Thymus (tissue), 11 donors: ENCODE measurements around the gene ADAMTS2. TPM values are rescaled to one million over a fixed set of nuclear protein-coding genes. Genes with fewer than 3 reads are reported as not detected.

Source experiments
- DNase-seq, 9 donors: peaks; one replicate each; pipeline ENCODE4 v3.0.0-alpha.2; 2013; ENCODE audit warnings: low spot score in 9 of 9, low read depth in 6 of 9, missing footprints in 1 of 9
- H3K27ac ChIP-seq, 2 donors: one replicate each; pipeline ENCODE4 v1.5.1; 2013; ENCODE audit warnings: control low read depth in 1 of 2, low read depth in 1 of 2, low read length in 1 of 2, mild to moderate bottlenecking in 1 of 2, moderate library complexity in 1 of 2
- H3K27me3 ChIP-seq, 2 donors: one replicate each; pipeline ENCODE4 v1.5.1; 2013; ENCODE audit warnings: low read length in 1 of 2; ENCODE audit not compliant: control insufficient read depth in 2 of 2, insufficient read depth in 1 of 2
- H3K36me3 ChIP-seq, 2 donors: one replicate each; pipeline ENCODE4 v1.5.1; 2013; ENCODE audit warnings: low read length in 1 of 2, mild to moderate bottlenecking in 1 of 2, moderate library complexity in 1 of 2; ENCODE audit not compliant: control insufficient read depth in 2 of 2, insufficient read depth in 2 of 2
- H3K4me1 ChIP-seq, 2 donors: one replicate each; pipeline ENCODE4 v1.5.1; 2013; ENCODE audit warnings: low read length in 2 of 2; ENCODE audit not compliant: control insufficient read depth in 2 of 2, insufficient read depth in 2 of 2
- H3K4me3 ChIP-seq, 2 donors: one replicate each; pipeline ENCODE4 v1.5.1; 2013; ENCODE audit warnings: low read length in 2 of 2, control low read depth in 1 of 2, mild to moderate bottlenecking in 1 of 2
- H3K9me3 ChIP-seq, 2 donors: one replicate each; pipeline ENCODE4 v1.5.1; 2013; ENCODE audit warnings: low read length in 1 of 2, mild to moderate bottlenecking in 1 of 2; ENCODE audit not compliant: control insufficient read depth in 2 of 2, insufficient read depth in 1 of 2
- WGBS: extraction: QIAGEN DNeasy Blood & Tissue Kit; methylation state at CpG from one replicate; pipeline ENCODE4 v1.1.7; 2013; 5-methylcytosine and 5-hydroxymethylcytosine counted together
- polyA plus RNA-seq: library from polyadenylated mRNA; stranded (reverse); fragments of 200-250 nt; gene quantifications from one replicate; pipeline ENCODE4 v1.2.3, GENCODE V29; 2013
- total RNA-seq: library from RNA; stranded (reverse); fragments of 120-200 nt; gene quantifications from one replicate; pipeline ENCODE4 v1.2.4, GENCODE V29; 2013
- donor health status: healthy.

ADAMTS2 gene
- total and polyA plus RNA-seq, 2 donors = 1.3 to 1.4 TPM

DNA sequence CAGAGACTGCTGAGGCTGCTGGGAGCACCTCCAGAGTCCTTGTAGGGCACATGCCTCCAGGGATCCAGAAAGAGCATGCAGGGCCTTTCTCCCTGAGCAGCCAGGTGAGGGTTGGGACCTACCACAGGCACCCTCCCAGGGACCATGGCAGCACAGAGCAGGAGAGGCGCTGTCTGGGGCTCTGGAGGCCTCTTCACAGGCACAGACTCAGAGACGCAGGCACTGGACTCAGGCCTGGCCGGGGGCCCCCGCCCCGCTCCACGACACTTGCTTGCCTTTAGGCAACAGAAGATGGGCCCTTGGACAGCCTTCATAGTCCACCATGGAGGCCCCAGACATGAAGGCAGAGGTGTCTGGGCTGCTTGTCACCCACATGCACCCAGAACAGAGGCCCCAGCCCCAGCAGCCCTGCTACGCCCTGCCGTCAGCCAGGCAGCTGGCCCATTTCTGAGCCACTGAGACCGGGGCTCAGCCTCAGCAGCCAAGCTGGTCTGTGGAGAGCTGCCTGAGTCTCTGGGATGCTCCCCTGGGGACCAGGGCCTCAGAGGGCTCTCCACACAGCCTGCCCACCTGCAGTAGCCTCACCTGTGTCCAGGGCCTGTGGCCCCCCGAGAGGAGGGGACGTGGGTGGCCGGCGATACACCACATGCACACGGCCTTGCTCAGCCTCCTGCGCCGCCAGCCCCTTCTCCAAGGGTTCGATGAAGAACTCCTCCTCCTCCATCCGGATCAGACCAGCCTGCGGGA lies 72.8 kb downstream of the ADAMTS2 start:
- H3K36me3 ChIP-seq = no peaks in the 10 kb centered on the region
- H3K4me3 ChIP-seq = no peak overlapping the region
- WGBS = 97% methylated on average over 19 of the region's 19 CpGs
- H3K4me1 ChIP-seq = no peaks in the 10 kb centered on the region
- no peaks in the 10 kb centered on the region for H3K27me3 ChIP-seq
- no peaks in the 10 kb centered on the region for H3K9me3 ChIP-seq
- H3K27ac ChIP-seq = no peak overlapping the region
- DNase-seq = no peak

DNA sequence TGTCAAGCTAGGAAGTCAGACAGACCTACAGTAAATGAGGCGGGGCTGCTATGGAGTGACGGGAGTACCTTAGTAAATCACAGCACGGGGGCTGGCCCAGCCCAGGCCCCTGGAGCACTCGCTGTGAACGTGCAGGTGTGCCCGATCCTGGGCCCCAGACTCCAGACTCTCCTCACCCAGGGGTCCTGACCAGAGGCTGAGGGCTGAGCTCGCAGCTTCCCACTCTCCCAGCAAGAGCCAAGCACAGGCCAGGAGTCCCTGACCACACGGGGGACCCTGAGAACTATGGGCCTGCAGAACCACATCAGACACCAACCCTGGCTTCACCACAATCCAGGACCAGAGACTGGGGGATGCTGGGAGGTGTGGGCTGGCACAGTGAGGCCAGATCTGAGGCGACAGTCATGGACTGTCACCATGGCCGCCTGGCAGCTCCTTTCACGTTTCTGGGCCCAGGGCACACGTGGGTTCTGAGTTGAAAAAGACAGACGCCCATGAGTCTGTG lies 73.4 kb downstream of the ADAMTS2 start:
- Histone ChIP-seq H3K27ac (no peak overlapping the region), H3K4me1 (no peaks in the 10 kb centered on the region), H3K4me3 (no peak overlapping the region), H3K36me3 (no peaks in the 10 kb centered on the region), H3K27me3 (no peaks in the 10 kb centered on the region), H3K9me3 (no peaks in the 10 kb centered on the region)
- 92% methylated on average over 13 of the region's 13 CpGs for WGBS
- no peak for DNase-seq

DNA sequence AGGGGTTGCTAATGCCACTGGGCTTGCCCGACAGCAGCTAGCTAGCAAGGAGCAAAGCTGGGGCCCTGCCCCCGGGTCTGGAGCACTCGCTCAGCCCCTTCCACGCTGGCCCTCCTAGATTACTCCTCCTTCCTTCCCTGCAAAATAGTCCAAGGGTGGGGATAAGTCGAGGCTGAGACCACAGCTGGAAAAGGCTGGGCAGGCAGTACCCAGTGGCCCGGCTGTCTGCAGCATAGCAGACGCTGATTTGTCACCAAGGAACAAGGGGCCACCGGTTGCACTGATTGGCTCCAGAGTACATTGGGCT lies 73.9 kb downstream of the ADAMTS2 start:
- no peak overlapping the region for H3K4me3 ChIP-seq
- H3K27ac ChIP-seq = no peak overlapping the region
- 96% methylated on average over 8 of the region's 8 CpGs for WGBS
- no peaks in the 10 kb centered on the region for H3K9me3 ChIP-seq
- no peaks in the 10 kb centered on the region for H3K36me3 ChIP-seq
- H3K4me1 ChIP-seq = no peaks in the 10 kb centered on the region
- peaks cover 0 to under 1% of the 10 kb centered on the region in 2 donors for H3K27me3 ChIP-seq
- DNase-seq = no peak

DNA sequence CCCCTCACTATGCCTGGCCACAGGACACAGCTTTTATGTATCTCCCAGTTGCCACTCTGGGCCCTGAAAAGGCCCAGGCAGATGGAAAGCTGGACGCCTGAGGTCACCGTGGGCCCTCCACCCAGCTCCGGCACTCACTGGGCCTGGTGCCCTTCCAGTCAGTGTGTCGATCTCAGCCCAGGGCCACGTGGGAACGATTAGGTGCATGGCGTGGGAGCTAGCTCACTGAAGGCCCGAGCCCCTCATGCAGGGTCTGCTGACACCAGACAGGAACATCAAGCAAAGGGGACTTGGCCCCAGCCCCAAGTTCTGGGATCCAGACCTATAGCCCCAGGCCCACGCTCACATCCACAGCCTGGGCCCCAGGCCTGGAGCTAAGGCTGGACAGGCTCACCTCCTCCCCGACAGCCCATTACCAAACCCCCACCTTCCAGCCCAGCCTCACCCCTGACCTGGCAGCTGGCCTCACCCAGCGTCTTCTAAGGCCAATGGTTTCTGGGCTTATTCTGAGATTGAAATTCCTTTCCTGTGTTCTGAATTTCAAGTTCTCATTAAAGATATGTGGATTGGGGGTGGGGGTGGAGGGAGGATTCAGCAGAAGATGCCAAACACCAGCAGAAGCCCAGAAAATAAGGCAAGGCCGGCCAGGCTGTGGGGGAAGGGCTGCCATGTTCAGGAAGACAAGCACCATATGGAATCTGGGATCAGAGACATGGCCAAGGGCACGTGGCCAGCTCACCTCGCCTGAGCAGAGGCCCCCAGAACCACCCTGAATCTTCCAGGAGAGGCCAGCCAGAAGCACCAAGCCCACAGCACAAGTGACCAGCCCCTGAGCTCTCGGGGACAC lies 74.5 kb downstream of the ADAMTS2 start:
- Histone ChIP-seq H3K4me3 (no peak overlapping the region), H3K36me3 (no peaks in the 10 kb centered on the region), H3K27me3 (peaks cover 0 to 3% of the 10 kb centered on the region in 2 donors), H3K4me1 (peaks cover 0 to 2% of the 10 kb centered on the region in 2 donors), H3K27ac (no peak overlapping the region), H3K9me3 (no peaks in the 10 kb centered on the region)
- WGBS = 93% methylated on average over 15 of the region's 15 CpGs
- no peak for DNase-seq

DNA sequence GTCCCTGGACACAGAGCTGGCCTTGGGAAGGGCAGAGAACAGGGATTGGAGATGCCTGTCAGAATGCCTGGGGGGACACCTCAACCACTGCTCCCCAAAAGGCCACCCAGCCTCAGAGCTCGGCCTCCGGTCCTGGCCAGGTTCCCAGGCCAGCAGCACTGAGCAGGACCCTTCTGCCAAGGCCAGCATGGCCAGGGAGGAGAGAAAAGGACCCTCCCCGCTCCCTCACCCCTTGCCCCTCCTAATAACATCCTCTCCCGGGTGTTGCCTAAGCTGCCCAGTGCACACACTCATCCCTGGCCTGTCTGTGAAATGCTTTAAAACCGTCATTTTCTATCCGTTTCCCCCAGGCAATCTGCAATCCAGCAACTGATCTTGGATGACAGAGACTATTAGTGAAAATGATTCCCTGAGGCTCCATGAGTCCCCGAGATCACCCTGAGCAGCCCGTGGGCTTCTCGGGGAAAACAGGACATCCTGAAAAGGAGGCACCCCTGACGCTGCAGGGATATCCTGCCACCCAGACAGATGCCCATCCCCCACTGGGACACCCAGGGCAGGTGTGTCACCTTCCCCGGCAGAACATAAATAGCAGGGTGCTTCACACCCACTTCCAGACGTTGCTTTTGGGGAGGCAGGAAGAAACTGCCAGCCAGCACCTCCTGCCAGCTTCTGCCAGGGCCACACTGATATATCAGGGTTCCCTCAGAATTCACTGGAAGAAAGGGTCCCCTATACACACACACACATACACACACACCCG lies 75.3 kb downstream of the ADAMTS2 start:
- Histone ChIP-seq H3K4me3 (no peak overlapping the region), H3K4me1 (peaks cover 0 to 3% of the 10 kb centered on the region in 2 donors), H3K27ac (no peak overlapping the region), H3K27me3 (peaks cover 0 to 12% of the 10 kb centered on the region in 2 donors), H3K9me3 (no peaks in the 10 kb centered on the region), H3K36me3 (no peaks in the 10 kb centered on the region)
- WGBS = 92% methylated on average over 13 of the region's 13 CpGs
- DNase-seq = no peak

DNA sequence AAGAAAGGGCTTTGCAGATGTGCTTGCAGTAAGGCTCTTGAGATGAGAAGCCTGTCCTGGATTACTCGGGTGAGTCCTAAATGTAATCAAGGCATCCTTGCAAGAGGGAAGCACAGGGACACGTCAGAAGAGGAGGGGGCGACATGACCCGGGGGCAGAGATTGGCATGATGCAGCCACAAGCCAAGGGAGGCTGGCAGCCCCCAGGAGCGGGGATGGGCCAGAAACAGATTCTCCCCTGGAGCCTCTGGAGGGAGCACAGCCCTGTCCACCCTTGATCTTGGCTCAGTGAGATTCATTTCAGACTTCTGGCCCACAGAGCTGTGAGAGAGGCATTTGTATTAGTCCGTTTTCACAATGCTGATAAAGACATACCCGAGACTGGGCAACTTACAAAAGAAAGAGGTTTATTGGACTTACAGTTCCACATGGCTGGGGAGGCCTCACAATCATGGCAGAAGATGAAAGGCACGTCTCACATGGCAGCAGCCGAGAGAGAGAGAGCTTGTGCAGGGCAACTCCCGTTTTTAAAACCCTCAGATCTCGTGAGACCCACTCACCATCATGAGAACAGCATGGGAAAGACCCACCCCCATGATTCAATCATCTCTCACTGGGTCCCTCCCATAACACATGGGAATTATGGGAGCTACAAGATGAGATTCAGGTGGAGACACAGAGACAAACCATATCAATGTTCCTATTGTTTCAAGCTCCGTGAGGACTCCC lies 76.1 kb downstream of the ADAMTS2 start:
- 95% methylated on average over 12 of the region's 12 CpGs for WGBS
- no peak for DNase-seq
- Histone ChIP-seq H3K9me3 (no peaks in the 10 kb centered on the region), H3K27me3 (peaks cover 0 to 12% of the 10 kb centered on the region in 2 donors), H3K4me3 (no peak overlapping the region), H3K27ac (no peak overlapping the region), H3K4me1 (peaks cover 0 to 3% of the 10 kb centered on the region in 2 donors), H3K36me3 (no peaks in the 10 kb centered on the region)

DNA sequence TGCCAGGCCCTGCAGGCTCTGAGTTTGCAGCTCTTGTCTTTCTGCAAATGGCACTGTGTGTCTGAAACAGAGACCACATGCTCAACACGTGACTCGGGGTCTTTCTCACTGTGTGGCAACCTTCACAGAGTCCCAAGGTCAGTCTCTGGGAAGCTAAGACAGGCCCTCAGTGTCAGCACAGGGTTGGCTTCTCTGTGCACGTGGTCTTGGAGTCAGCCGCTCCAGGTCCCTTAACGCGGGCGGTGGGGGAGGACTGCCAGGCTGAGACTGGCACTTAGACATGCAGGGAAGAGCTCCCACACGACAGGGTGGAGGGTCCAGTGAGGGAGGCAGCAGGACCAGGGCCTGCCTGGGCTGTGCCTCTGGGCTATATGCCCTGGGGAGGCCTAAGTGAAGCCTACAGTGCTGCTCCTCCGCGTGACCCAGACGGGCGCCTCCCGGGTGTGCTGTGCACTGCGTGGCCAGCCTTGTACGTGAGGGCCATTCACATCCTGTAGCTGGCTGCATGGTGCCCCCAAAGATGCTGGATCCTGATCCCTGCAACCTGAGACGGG lies 76.8 kb downstream of the ADAMTS2 start:
- Histone ChIP-seq H3K27ac (no peak overlapping the region), H3K36me3 (no peaks in the 10 kb centered on the region), H3K9me3 (no peaks in the 10 kb centered on the region), H3K4me1 (peaks cover 0 to 3% of the 10 kb centered on the region in 2 donors), H3K27me3 (peaks cover 0 to 12% of the 10 kb centered on the region in 2 donors), H3K4me3 (no peak overlapping the region)
- 89% methylated on average over 16 of the region's 16 CpGs for WGBS
- DNase-seq = no peak

DNA sequence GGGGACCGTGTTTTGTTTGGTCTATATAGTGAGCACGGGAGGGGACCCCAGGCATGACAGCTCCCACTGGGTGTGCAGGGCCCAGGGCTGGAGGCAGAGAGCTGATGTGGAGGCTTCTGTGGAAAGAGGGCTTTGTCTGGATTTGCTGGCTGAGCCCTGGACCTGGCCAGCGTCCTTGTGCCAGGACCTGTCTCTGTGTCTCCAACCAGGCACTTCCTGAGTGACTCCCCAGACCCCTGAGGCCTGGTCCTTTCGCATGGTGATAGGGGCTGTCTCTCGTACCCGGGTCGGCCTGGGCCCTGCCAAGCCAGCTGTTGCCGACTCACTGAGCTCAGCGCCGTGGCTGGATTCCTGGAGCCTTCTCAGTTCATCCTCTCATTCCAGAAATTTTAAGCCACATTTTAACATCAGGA lies 77.6 kb downstream of the ADAMTS2 start:
- no peaks in the 10 kb centered on the region for H3K9me3 ChIP-seq
- no peaks in the 10 kb centered on the region for H3K36me3 ChIP-seq
- H3K27me3 ChIP-seq = peaks cover 0 to 12% of the 10 kb centered on the region in 2 donors
- no peak for DNase-seq
- peaks cover 0 to 3% of the 10 kb centered on the region in 2 donors for H3K4me1 ChIP-seq
- 94% methylated on average over 10 of the region's 10 CpGs for WGBS
- H3K4me3 ChIP-seq = no peak overlapping the region
- H3K27ac ChIP-seq = no peak overlapping the region
